Activated naive CD8-positive, alpha-beta T cell treated with anti-CD3 and anti-CD28 coated beads for 36 hours (primary cell): ENCODE data around the gene H6PD. TPM values are rescaled to one million over a fixed set of nuclear protein-coding genes. Genes with fewer than 3 reads are reported as not detected.

ENCODE experiments used
- DNase-seq: peaks from one replicate; pipeline ENCODE4 v3.0.0; 2021
- H3K27ac Mint-ChIP-seq: one replicate; pipeline ENCODE4 v1.8.0; 2022; ENCODE audit warnings: mild to moderate bottlenecking, moderate library complexity, mixed read lengths
- H3K27me3 Mint-ChIP-seq: one replicate; pipeline ENCODE4 v1.8.0; 2022; ENCODE audit warnings: mild to moderate bottlenecking, mixed read lengths
- H3K36me3 Mint-ChIP-seq: one replicate; pipeline ENCODE4 v1.8.0; 2021; ENCODE audit warnings: mild to moderate bottlenecking, mixed read lengths
- H3K4me1 Mint-ChIP-seq: one replicate; pipeline ENCODE4 v1.8.0; 2021; ENCODE audit warnings: mixed read lengths
- H3K4me3 Mint-ChIP-seq: one replicate; pipeline ENCODE4 v1.8.0; 2022; ENCODE audit warnings: mild to moderate bottlenecking, moderate library complexity, mixed read lengths
- H3K9me3 Mint-ChIP-seq: one replicate; pipeline ENCODE4 v1.8.0; 2022; ENCODE audit warnings: mixed read lengths
- total RNA-seq, 2 experiments: library from RNA; stranded (reverse); gene quantifications; one replicate each; pipeline ENCODE4 v1.2.3, GENCODE V29; 2021

Gene H6PD
- 1 to 10 TPM; 5.7 to 5.9 TPM for total RNA-seq

GRCh38 chr1:9234223-9235095 lies at the start of gene H6PD:
TSS of gene H6PD (plus strand) at chr1:9234774. CDS start at chr1:9244935, 10,161 bp downstream.
- peak; percentile 78 for DNase-seq
- H3K27ac Mint-ChIP-seq: peak within 1 kb of the TSS; percentile 86
- H3K9me3 Mint-ChIP-seq: no peaks in the 10 kb centered on the region

GRCh38 chr1:9186082-9186859 lies 48.3 kb upstream of the H6PD start:
- H3K27ac Mint-ChIP-seq: no peak overlapping the region
- no peaks in the 10 kb centered on the region for H3K36me3 Mint-ChIP-seq
- no peak overlapping the region for H3K4me3 Mint-ChIP-seq
- no peak for DNase-seq
- peaks cover 31% of the 10 kb centered on the region for H3K27me3 Mint-ChIP-seq
- H3K4me1 Mint-ChIP-seq: peaks cover 5% of the 10 kb centered on the region
- no peaks in the 10 kb centered on the region for H3K9me3 Mint-ChIP-seq

More at GRCh38 chr1:9234223-9235095, at the start of gene H6PD:
- peak within 1 kb of the TSS; percentile 85 for H3K4me3 Mint-ChIP-seq
- H3K27me3 Mint-ChIP-seq: no peaks in the 10 kb centered on the region
- H3K36me3 Mint-ChIP-seq: peaks cover 6% of the 10 kb centered on the region
- H3K4me1 Mint-ChIP-seq: peaks cover 39% of the 10 kb centered on the region

DNA sequence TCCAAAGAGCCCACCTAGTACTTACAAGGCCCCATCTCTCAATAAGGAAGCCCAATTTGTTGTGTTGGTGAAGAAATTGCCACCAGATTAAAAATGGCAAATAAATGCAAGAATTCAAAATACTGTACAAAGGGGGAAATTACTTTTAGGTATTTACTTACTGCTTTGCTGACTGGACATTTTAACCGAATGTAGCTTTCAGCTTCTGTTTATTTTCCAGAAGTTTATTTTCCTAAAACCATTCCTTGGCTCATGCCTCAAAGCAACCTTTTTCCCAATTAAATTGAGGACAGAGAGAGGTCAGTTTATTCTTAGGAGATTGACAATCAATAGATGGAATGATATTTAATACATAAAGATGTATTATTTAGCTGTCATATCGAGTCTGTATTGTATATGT lies 47.6 kb upstream of the H6PD start:
- Mint-ChIP-seq H3K4me3 (no peak overlapping the region), H3K27me3 (peaks cover 23% of the 10 kb centered on the region), H3K9me3 (no peaks in the 10 kb centered on the region), H3K36me3 (no peaks in the 10 kb centered on the region), H3K4me1 (no peaks in the 10 kb centered on the region), H3K27ac (no peak overlapping the region)
- DNase-seq: no peak

- H3K9me3 Mint-ChIP-seq: no peaks in the 10 kb centered on the region
- DNase-seq: no peak
- H3K36me3 Mint-ChIP-seq: no peaks in the 10 kb centered on the region
- H3K4me3 Mint-ChIP-seq: no peak overlapping the region
- peaks cover 7% of the 10 kb centered on the region for H3K27me3 Mint-ChIP-seq
- H3K27ac Mint-ChIP-seq: no peak overlapping the region
- H3K4me1 Mint-ChIP-seq: no peaks in the 10 kb centered on the region
Measured at GRCh38 chr1:9190234-9190633, 44.3 kb upstream of the H6PD start.

- Mint-ChIP-seq H3K4me3 (no peak overlapping the region), H3K27me3 (peaks cover 9% of the 10 kb centered on the region), H3K4me1 (peaks cover 2% of the 10 kb centered on the region), H3K27ac (no peak overlapping the region), H3K36me3 (no peaks in the 10 kb centered on the region), H3K9me3 (no peaks in the 10 kb centered on the region)
- no peak for DNase-seq
Measured at GRCh38 chr1:9191231-9191630, 43.3 kb upstream of the H6PD start.

- Mint-ChIP-seq H3K27ac (no peak overlapping the region), H3K4me1 (peaks cover 9% of the 10 kb centered on the region), H3K27me3 (peaks cover 24% of the 10 kb centered on the region), H3K9me3 (no peaks in the 10 kb centered on the region), H3K36me3 (no peaks in the 10 kb centered on the region), H3K4me3 (no peak overlapping the region)
- no peak for DNase-seq
Measured at GRCh38 chr1:9192578-9193232, 41.9 kb upstream of the H6PD start.

DNA sequence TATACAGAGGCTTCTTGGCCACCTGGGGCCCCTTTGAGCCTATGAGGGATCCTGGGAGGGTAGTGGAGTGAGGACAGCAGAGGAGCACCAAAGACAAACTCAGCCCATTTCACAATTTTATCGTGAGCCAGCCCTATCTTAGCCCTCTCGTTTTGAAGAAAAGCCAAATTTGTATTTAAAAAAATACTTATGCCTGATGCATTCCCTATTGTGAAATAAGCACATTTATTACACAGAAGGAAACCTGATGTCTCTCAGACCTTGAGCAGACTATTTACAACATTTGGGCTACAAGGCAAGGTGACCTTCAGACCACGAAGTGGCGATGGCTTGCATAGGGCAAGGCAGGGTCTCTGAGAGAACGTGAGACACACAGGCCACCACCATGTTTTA lies 41.3 kb upstream of the H6PD start:
- no peaks in the 10 kb centered on the region for H3K36me3 Mint-ChIP-seq
- DNase-seq: no peak
- peaks cover 29% of the 10 kb centered on the region for H3K27me3 Mint-ChIP-seq
- no peak overlapping the region for H3K27ac Mint-ChIP-seq
- H3K4me3 Mint-ChIP-seq: no peak overlapping the region
- peaks cover 9% of the 10 kb centered on the region for H3K4me1 Mint-ChIP-seq
- H3K9me3 Mint-ChIP-seq: no peaks in the 10 kb centered on the region

DNA sequence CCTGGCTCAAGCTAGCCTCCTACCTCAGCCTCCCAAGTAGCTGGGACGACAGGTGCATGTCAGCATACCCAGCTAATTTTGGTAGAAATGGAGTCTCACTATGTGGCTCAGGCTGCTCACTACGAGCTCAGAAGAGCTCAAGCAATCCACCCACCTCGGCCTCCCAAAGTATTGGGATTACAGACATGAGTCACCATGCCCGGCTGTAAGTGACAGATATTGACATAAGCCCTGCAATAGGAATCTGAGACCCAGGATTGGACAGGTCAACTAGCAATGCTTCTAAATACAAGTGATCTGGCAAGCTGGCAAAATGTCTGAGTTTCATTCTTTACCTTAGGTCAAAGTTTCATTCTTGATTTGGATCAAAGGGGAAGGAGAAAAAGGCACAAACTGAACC lies 40.5 kb upstream of the H6PD start:
- H3K9me3 Mint-ChIP-seq: no peaks in the 10 kb centered on the region
- no peak for DNase-seq
- peaks cover 36% of the 10 kb centered on the region for H3K27me3 Mint-ChIP-seq
- no peak overlapping the region for H3K4me3 Mint-ChIP-seq
- H3K27ac Mint-ChIP-seq: no peak overlapping the region
- no peaks in the 10 kb centered on the region for H3K36me3 Mint-ChIP-seq
- peaks cover 11% of the 10 kb centered on the region for H3K4me1 Mint-ChIP-seq

DNA sequence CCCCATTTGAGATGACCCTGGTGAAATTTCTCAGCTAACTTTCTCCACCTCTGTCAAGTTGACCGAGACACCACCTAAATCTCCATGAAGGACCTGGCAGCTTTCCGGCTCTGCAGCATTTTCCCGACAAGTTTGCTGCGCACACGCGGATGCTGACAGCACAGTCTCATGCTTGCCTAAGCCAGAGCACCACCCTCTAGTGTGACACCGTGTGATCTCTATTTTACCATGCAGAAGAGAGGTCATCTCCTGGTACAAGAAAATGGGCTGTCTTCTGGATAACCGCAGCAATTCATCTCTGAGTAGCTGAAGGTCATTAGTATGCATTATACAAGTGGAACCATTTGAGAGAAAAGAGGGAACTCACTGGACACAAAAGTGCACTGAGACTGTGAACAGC lies 38.9 kb upstream of the H6PD start:
- Mint-ChIP-seq H3K4me3 (no peak overlapping the region), H3K4me1 (peaks cover 20% of the 10 kb centered on the region), H3K27me3 (peaks cover 51% of the 10 kb centered on the region), H3K27ac (no peak overlapping the region), H3K9me3 (no peaks in the 10 kb centered on the region), H3K36me3 (no peaks in the 10 kb centered on the region)
- DNase-seq: no peak

- Mint-ChIP-seq H3K27me3 (peaks cover 53% of the 10 kb centered on the region), H3K4me3 (no peak overlapping the region), H3K27ac (no peak overlapping the region), H3K36me3 (no peaks in the 10 kb centered on the region), H3K9me3 (no peaks in the 10 kb centered on the region), H3K4me1 (peaks cover 25% of the 10 kb centered on the region)
- peak; percentile 51 for DNase-seq
Measured at GRCh38 chr1:9196129-9197040, 38.2 kb upstream of the H6PD start.

- Mint-ChIP-seq H3K4me3 (no peak overlapping the region), H3K27ac (no peak overlapping the region), H3K27me3 (peaks cover 64% of the 10 kb centered on the region), H3K9me3 (no peaks in the 10 kb centered on the region), H3K36me3 (no peaks in the 10 kb centered on the region), H3K4me1 (peaks cover 30% of the 10 kb centered on the region)
- no peak for DNase-seq
Measured at GRCh38 chr1:9197186-9198099, 37.1 kb upstream of the H6PD start.

GRCh38 chr1:9198538-9199361 lies 35.8 kb upstream of the H6PD start:
- peaks cover 41% of the 10 kb centered on the region for H3K4me1 Mint-ChIP-seq
- DNase-seq: peak; percentile 53
- no peak overlapping the region for H3K4me3 Mint-ChIP-seq
- H3K36me3 Mint-ChIP-seq: no peaks in the 10 kb centered on the region
- H3K27ac Mint-ChIP-seq: no peak overlapping the region
- H3K9me3 Mint-ChIP-seq: no peaks in the 10 kb centered on the region
- H3K27me3 Mint-ChIP-seq: peaks cover 77% of the 10 kb centered on the region

DNA sequence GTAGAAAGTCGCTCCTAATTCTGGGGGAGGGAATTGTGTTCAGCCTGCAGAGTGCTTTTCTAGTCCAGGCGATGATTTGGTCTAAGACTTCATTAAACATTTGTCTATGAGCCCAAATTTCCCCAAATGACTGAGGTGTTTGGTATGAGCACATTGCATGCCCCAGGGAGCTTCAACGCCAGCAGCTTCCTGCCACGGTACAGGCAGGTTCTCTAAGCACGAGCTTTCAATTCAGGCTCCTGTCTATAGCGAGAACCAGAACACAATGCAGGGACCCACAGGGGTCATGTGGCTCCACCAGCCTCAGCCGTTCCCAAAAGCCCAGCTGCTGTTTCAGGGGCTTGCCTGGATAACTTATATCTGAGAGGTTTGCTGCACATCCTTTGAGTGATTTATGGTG lies 34.1 kb upstream of the H6PD start:
- Mint-ChIP-seq H3K9me3 (no peaks in the 10 kb centered on the region), H3K4me3 (no peak overlapping the region), H3K36me3 (no peaks in the 10 kb centered on the region), H3K27ac (no peak overlapping the region), H3K27me3 (peaks cover 90% of the 10 kb centered on the region), H3K4me1 (peaks cover 45% of the 10 kb centered on the region)
- no peak for DNase-seq
